Chondrocyte (in vitro differentiated cells): ENCODE results near the gene ERLEC1. TPM values are rescaled to one million over a fixed set of nuclear protein-coding genes. Genes with fewer than 3 reads are reported as not detected.

Experiments used
- DNase-seq: peaks from one replicate; pipeline ENCODE4 v3.0.0; 2021; ENCODE audit warnings: mixed read lengths, low spot score
- H3K27ac Mint-ChIP-seq: one replicate; pipeline ENCODE4 v1.8.0; 2021; ENCODE audit warnings: mild to moderate bottlenecking, moderate library complexity, mixed read lengths; ENCODE audit not compliant: unreplicated experiment
- H3K27me3 Mint-ChIP-seq: 2 replicates; pipeline ENCODE4 v1.8.0; 2021; ENCODE audit warnings: low read depth, mixed read lengths
- H3K36me3 Mint-ChIP-seq: 2 replicates; pipeline ENCODE4 v1.8.0; 2021; ENCODE audit warnings: low read depth, mixed read lengths
- H3K4me1 Mint-ChIP-seq: 2 replicates; pipeline ENCODE4 v1.8.0; 2021; ENCODE audit warnings: low read depth, mild to moderate bottlenecking, mixed read lengths
- H3K4me3 Mint-ChIP-seq: one replicate; pipeline ENCODE4 v1.8.0; 2021; ENCODE audit warnings: mild to moderate bottlenecking, moderate library complexity, mixed read lengths; ENCODE audit not compliant: unreplicated experiment
- H3K9me3 Mint-ChIP-seq: 2 replicates; pipeline ENCODE4 v1.8.0; 2021; ENCODE audit warnings: low read depth, mixed read lengths
- CTCF ChIP-seq: fragments of 200-600 bp; sonication (generic); IDR thresholded peaks from 2 replicates; pipeline ENCODE4 v1.5.0; 2021; ENCODE audit warnings: antibody characterized with exemption, mild to moderate bottlenecking, moderate library complexity
- total RNA-seq: library from RNA; stranded (reverse); gene quantifications from 3 replicates; pipeline ENCODE4 v1.2.1, GENCODE V29; 2021

The ERLEC1 gene
- total RNA-seq, 1 donor from 2014 or later = 71.4 TPM

- no peak for TF ChIP-seq CTCF
- Mint-ChIP-seq H3K36me3 (peaks cover 2% of the 10 kb centered on the region), H3K27ac (no peak overlapping the region), H3K27me3 (no peaks in the 10 kb centered on the region), H3K4me1 (peaks cover 20% of the 10 kb centered on the region), H3K4me3 (no peak overlapping the region), H3K9me3 (no peaks in the 10 kb centered on the region)
- DNase-seq = no peak
These were observed 17.4 kb upstream of the ERLEC1 start for GRCh38 chr2:53769318-53769945.

- Mint-ChIP-seq H3K4me1 (peaks cover 20% of the 10 kb centered on the region), H3K4me3 (no peak overlapping the region), H3K27me3 (no peaks in the 10 kb centered on the region), H3K36me3 (peaks cover 2% of the 10 kb centered on the region), H3K9me3 (no peaks in the 10 kb centered on the region), H3K27ac (no peak overlapping the region)
- no peak for TF ChIP-seq CTCF
- DNase-seq = no peak
These were observed 16.6 kb upstream of the ERLEC1 start for GRCh38 chr2:53770264-53770663.

GRCh38 chr2:53777134-53777533, 9.7 kb upstream of the ERLEC1 start:
- Mint-ChIP-seq H3K27me3 (no peaks in the 10 kb centered on the region), H3K36me3 (peaks cover 9% of the 10 kb centered on the region), H3K4me3 (no peak overlapping the region), H3K4me1 (peaks cover 5% of the 10 kb centered on the region), H3K27ac (no peak overlapping the region), H3K9me3 (no peaks in the 10 kb centered on the region)
- no peak for TF ChIP-seq CTCF
- DNase-seq = no peak

- no peak for DNase-seq
- TF ChIP-seq CTCF = no peak
- Mint-ChIP-seq H3K4me1 (peaks cover 9% of the 10 kb centered on the region), H3K27me3 (no peaks in the 10 kb centered on the region), H3K36me3 (peaks cover 9% of the 10 kb centered on the region), H3K9me3 (no peaks in the 10 kb centered on the region), H3K4me3 (no peak overlapping the region), H3K27ac (no peak overlapping the region)
These were observed 8.2 kb upstream of the ERLEC1 start for GRCh38 chr2:53778536-53779162.

GRCh38 chr2:53780056-53780455, 6.8 kb upstream of the ERLEC1 start:
- Mint-ChIP-seq H3K4me1 (peaks cover 21% of the 10 kb centered on the region), H3K36me3 (peaks cover 7% of the 10 kb centered on the region)

More at GRCh38 chr2:53780056-53780455, 6.8 kb upstream of the ERLEC1 start:
- Mint-ChIP-seq H3K9me3 (no peaks in the 10 kb centered on the region), H3K27me3 (no peaks in the 10 kb centered on the region), H3K27ac (no peak overlapping the region), H3K4me3 (no peak overlapping the region)
- DNase-seq = no peak
- no peak for TF ChIP-seq CTCF
